Aorta (tissue), 5 donors: ENCODE data around the gene PRKAR1B. TPM values are rescaled to one million over a fixed set of nuclear protein-coding genes. Genes with fewer than 3 reads are reported as not detected.

ENCODE experiments used
- ATAC-seq: fragments of 200-7000 bp; cut with Tn5 transposase; one replicate; pipeline ENCODE4 v1.9.1; 2022; ENCODE audit warnings: moderate library complexity; ENCODE audit not compliant: low FRiP score
- DNase-seq, 2 donors: peaks; one replicate each; pipeline ENCODE4 v3.0.0-alpha.2; 2020
- H3K27ac ChIP-seq, 2 donors: one replicate each; pipeline ENCODE4 v1.5.1; 2013; ENCODE audit warnings: low read length in 2 of 2, mild to moderate bottlenecking in 2 of 2, moderate library complexity in 2 of 2, control low read depth in 1 of 2, inconsistent platforms in 1 of 2, low read depth in 1 of 2
- H3K27me3 ChIP-seq, 2 donors: one replicate each; pipeline ENCODE4 v1.6.1; 2013; ENCODE audit warnings: control low read depth in 1 of 2, low read length in 1 of 2, mild to moderate bottlenecking in 1 of 2, moderate library complexity in 1 of 2; ENCODE audit not compliant: insufficient read depth in 2 of 2, control insufficient read depth in 1 of 2
- H3K36me3 ChIP-seq, 2 donors: one replicate each; pipeline ENCODE4 v1.6.1; 2013; ENCODE audit warnings: control low read depth in 1 of 2, low read length in 1 of 2, mild to moderate bottlenecking in 1 of 2; ENCODE audit not compliant: insufficient read depth in 2 of 2, control insufficient read depth in 1 of 2
- H3K4me1 ChIP-seq, 2 donors: one replicate each; pipeline ENCODE4 v1.6.1; 2013; ENCODE audit warnings: low read length in 2 of 2, control low read depth in 1 of 2, mild to moderate bottlenecking in 1 of 2, moderate library complexity in 1 of 2; ENCODE audit not compliant: insufficient read depth in 2 of 2, control insufficient read depth in 1 of 2
- H3K4me3 ChIP-seq, 2 donors: one replicate each; pipeline ENCODE4 v1.5.1; 2013; ENCODE audit warnings: low read length in 2 of 2, control low read depth in 1 of 2, mild to moderate bottlenecking in 1 of 2
- H3K9me3 ChIP-seq: one replicate; pipeline ENCODE4 v1.6.1; 2013; ENCODE audit warnings: mild to moderate bottlenecking, low read length; ENCODE audit not compliant: control insufficient read depth
- WGBS, 2 donors: extraction: QIAGEN DNeasy Blood & Tissue Kit; methylation state at CpG; one replicate each; pipeline ENCODE4 v1.1.7; 2013; 5-methylcytosine and 5-hydroxymethylcytosine counted together
- intact Hi-C, 2 donors: fragments of 100-400 bp; cut with DNase I; formaldehyde crosslinking; loops; one replicate each; pipeline versions ENCODE4 v1.14.2 to v1.15.0; 2022
- polyA plus RNA-seq, 2 donors: library from polyadenylated mRNA; stranded (reverse); fragments of 200-250 nt; gene quantifications; one replicate each; pipeline ENCODE4 v1.2.3, GENCODE V29; 2013
- total RNA-seq, 2 donors: library from RNA; stranded (reverse); fragmentation: NEBNext Ultra II Directional; extraction: Animal tissue kit (Norgen Biotek cat#: 25700); gene quantifications; one replicate each; pipeline ENCODE4 v1.2.1, GENCODE V29; 2021
- donor health status: healthy with polysubstance abuse.
- donor health status: Bipolar disorder and iron deficiency.
- donor health status: DM: no; HTN: no; CAD: no.
- donor health status: DM: no; HTN: no; CAD: no.
- donor health status: DM: yes; HTN: yes; CAD: no.

Gene PRKAR1B
- total and polyA plus RNA-seq, 4 donors = 6.6 to 16.2 (median 14.1) TPM

DNA sequence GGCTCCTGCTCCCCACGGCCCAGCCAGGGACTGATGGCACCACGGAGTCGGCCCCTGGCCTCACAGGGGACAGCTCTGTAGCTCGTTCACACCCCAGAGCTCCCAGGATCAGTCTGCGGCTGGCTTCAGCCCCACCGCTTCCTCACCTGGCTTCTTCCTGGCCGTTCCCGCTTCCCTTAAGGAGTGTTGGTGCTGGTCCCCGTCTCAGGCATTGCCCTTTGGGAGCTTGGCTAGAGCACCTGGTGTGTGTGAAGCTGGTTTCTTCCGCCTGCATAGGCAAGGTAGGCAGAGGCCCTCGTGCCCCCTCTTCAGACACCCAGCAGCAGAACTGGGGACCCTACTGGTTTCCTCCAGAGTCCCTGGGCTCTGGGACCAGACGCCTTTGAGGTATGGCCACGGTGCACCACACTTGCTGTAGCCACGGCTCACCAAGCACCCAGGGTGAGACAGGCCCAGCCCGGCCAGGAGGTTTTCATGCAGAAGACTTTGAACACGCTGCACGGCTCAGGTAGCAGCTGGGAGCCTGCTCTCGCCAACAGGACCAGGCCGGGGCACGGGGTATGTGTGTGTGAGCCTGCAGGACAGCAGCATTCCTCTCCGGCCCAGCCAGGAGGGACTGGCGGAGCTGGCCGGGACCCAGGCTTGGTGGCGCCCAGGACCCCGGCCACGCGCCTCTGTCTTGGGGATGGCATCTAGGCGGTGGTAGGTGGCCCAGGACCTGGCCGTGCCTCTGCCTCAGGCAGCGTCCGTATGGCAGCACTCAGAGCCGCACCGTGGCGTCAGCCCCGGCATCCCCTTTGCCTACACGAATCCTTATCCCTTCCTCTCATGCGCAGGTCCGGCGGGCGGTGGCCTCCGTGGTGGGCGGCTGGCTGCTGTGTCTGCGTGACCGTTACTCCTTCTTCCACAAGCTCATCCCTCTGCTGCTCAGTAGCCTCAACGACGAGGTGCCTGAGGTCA is 13.2 kb upstream of the PRKAR1B start:
- no peaks in the 10 kb centered on the region for H3K27me3 ChIP-seq
- ATAC-seq (peak; percentile 15), DNase-seq (peak in 1 of 2 donors; percentile 66)
- no peak overlapping the region for H3K27ac ChIP-seq
- H3K4me3 ChIP-seq = no peak overlapping the region
- WGBS, 2 donors = 94 to 96% methylated on average over 45 to 46 of the region's 46 CpGs
- intact Hi-C loops = no loop called here
- peaks cover 0 to 2% of the 10 kb centered on the region in 2 donors for H3K36me3 ChIP-seq
- H3K4me1 ChIP-seq = no peaks in the 10 kb centered on the region
- no peaks in the 10 kb centered on the region for H3K9me3 ChIP-seq

DNA sequence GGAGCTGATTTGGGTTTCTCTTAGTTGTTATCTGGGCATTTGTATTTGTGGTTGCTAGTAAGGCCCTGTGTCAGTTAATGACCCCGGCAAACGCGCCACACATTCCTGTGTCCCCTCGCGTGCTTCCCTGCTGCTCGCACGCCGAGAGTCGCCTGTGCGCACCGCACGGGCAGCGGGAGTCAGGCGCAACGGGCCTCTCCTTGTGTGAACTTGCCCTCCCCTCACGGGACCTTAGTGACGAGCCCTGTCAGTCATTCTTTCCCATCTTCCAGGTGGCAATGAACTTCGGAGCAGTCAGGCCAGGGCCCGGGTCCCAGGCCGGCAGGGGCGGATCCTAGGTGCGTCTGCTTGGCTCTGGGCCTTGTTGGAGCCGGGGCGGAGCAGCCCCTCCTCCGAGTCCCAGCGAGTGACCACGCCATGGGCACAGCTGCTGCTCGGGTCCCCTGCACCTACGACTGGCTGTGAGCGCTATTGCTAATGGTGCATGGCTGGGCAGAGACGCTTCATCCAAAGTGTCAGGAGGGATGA is 12.4 kb upstream of the PRKAR1B start:
- Histone ChIP-seq H3K4me3 (no peak overlapping the region), H3K9me3 (no peaks in the 10 kb centered on the region), H3K27me3 (no peaks in the 10 kb centered on the region), H3K4me1 (no peaks in the 10 kb centered on the region), H3K27ac (no peak overlapping the region), H3K36me3 (peaks cover 0 to 2% of the 10 kb centered on the region in 2 donors)
- intact Hi-C loops = no loop called here
- WGBS, 2 donors = 96% methylated on average over 31 of the region's 31 CpGs
- DNase-seq = no peak
- ATAC-seq = no peak

DNA sequence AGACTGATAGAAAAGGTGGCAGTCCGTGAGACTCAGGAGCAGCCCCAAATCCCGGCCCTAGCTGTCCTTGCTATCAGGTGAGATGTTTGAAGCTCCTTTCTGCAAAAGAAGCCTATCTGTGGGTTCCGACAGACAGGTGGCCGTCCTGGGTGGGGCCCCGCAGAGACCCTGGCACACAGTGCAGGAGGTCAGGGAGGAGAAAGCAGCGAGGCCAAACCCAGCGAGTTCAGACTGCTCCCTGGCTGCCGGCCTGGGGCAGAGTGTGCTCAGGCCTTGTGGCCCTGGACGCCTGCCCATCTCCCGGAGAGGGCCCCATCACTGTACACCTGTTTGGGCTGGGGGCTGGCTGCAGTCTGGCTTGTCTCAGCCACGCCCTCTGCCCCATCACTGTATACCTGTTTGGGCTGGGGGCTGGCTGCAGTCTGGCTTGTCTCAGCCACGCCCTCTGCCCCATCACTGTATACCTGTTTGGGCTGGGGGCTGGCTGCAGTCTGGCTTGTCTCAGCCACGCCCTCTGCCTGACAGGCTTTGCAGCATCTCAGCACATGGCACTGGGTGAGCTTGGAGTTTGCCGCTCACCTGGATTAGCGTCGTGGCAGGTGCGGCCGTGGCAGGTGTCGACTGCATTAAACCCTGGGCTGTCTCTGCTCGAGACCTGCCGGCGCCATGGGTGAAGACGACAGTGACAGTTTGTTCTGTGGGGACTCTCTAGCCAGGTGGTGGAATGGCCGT is 11.8 kb upstream of the PRKAR1B start:
- H3K36me3 ChIP-seq = peaks cover 0 to 2% of the 10 kb centered on the region in 2 donors
- intact Hi-C loops = no loop called here
- H3K4me3 ChIP-seq = no peak overlapping the region
- no peak overlapping the region for H3K27ac ChIP-seq
- DNase-seq = no peak
- WGBS, 2 donors = 92 to 93% methylated on average over 22 to 24 of the region's 24 CpGs
- ATAC-seq = no peak
- no peaks in the 10 kb centered on the region for H3K4me1 ChIP-seq
- no peaks in the 10 kb centered on the region for H3K27me3 ChIP-seq
- H3K9me3 ChIP-seq = no peaks in the 10 kb centered on the region

DNA sequence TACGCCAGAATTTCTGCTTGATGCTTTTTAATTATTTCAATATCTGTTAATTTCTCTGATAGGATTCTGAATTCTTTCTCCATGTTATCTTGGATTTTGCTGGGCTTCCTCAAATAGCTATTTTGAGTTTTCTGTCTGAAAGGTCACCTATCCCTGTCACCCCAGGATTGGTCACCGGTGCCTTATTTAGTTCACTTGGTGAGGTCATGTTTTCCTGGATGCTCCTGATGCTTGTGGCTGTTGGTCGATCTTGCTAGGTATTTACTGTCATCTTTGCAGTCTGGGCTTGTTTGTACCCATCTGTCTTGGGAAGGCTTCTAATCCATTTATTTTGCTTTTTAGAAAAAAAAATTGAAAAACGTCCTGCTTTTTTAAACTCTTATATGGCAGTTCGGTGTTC is 11.2 kb upstream of the PRKAR1B start:
- intact Hi-C loops = no loop called here
- Histone ChIP-seq H3K4me1 (no peaks in the 10 kb centered on the region), H3K27ac (no peak overlapping the region), H3K4me3 (no peak overlapping the region), H3K9me3 (no peaks in the 10 kb centered on the region), H3K36me3 (peaks cover 0 to 2% of the 10 kb centered on the region in 2 donors), H3K27me3 (no peaks in the 10 kb centered on the region)
- 87 to 88% methylated on average over 5 of the region's 5 CpGs for WGBS, 2 donors
- ATAC-seq (no peak), DNase-seq (no peak)

DNA sequence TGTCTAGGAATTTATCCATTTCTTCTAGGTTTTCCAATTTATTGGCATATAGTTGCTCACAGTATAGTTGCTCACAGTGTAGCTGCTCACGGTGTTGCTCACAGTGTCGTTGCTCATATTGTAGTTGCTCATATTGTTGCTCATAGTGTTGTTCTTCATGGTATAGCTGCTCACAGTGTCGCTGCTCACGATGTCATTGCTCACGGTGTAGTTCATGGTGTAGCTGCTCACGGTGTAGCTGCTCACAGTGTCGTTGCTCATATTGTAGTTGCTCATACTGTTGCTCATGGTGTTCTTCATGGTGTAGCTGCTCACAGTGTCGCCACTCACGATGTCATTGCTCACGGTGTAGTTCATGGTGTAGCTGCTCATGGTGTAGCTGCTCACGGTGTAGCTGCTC is 7.7 kb upstream of the PRKAR1B start:
- 98% methylated on average over 11 of the region's 11 CpGs for WGBS, 2 donors
- H3K36me3 ChIP-seq = no peaks in the 10 kb centered on the region
- H3K27ac ChIP-seq = no peak overlapping the region
- H3K9me3 ChIP-seq = no peaks in the 10 kb centered on the region
- no peak overlapping the region for H3K4me3 ChIP-seq
- intact Hi-C loops = no loop called here
- no peak for ATAC-seq
- no peaks in the 10 kb centered on the region for H3K4me1 ChIP-seq
- no peak for DNase-seq
- H3K27me3 ChIP-seq = no peaks in the 10 kb centered on the region

- no peaks in the 10 kb centered on the region for H3K9me3 ChIP-seq
- intact Hi-C loops = no loop called here
- DNase-seq (no peak), ATAC-seq (no peak)
- no peaks in the 10 kb centered on the region for H3K4me1 ChIP-seq
- H3K4me3 ChIP-seq = no peak overlapping the region
- WGBS, 2 donors = 98% methylated on average over 4 of the region's 4 CpGs
- no peaks in the 10 kb centered on the region for H3K27me3 ChIP-seq
- H3K27ac ChIP-seq = no peak overlapping the region
- no peaks in the 10 kb centered on the region for H3K36me3 ChIP-seq
Measured at GRCh38 chr7:734214-734613, 7.1 kb upstream of the PRKAR1B start.

DNA sequence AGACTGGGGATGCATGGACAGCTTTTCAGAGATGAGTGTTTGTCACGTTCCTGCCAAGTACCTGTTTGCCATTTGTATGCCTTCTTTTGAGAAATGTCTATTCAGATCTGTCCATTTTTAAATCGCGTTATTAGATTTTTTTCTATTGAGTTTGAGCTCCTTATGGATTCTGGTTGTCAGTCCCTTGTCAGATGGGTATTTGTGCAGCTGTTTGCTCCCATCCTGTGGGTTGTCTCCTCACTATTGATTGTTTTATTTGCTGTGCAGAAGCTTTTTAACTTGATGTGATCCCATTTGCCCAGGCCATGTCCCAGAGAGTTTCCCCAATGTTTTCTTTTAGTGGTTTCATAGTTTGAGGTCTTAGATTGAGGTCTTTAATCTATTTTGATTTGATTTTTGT is 5.5 kb upstream of the PRKAR1B start:
- Histone ChIP-seq H3K4me3 (no peak overlapping the region), H3K9me3 (no peaks in the 10 kb centered on the region), H3K27me3 (no peaks in the 10 kb centered on the region), H3K27ac (no peak overlapping the region), H3K36me3 (no peaks in the 10 kb centered on the region), H3K4me1 (no peaks in the 10 kb centered on the region)
- ATAC-seq (no peak), DNase-seq (no peak)
- WGBS, 2 donors = 88 to 90% methylated on average over 3 of the region's 3 CpGs
- intact Hi-C loops = no loop called here

- ATAC-seq (no peak), DNase-seq (no peak)
- Histone ChIP-seq H3K9me3 (no peaks in the 10 kb centered on the region), H3K27me3 (no peaks in the 10 kb centered on the region), H3K27ac (no peak overlapping the region), H3K4me1 (no peaks in the 10 kb centered on the region), H3K36me3 (no peaks in the 10 kb centered on the region), H3K4me3 (no peak overlapping the region)
- intact Hi-C loops = no loop called here
- WGBS, 2 donors = 69 to 77% methylated on average over 17 of the region's 17 CpGs
Measured at GRCh38 chr7:732094-732541, 5.0 kb upstream of the PRKAR1B start.
